ENCODE results near the gene CCDC88C.

The CCDC88C gene

GRCh38 chr14:91399868-91400640 is 17.6 kb downstream of the CCDC88C start:
- peak; percentile 91 for FAIRE-seq

GRCh38 chr14:91398707-91399106 is 18.9 kb downstream of the CCDC88C start:
- no peak for FAIRE-seq
- no peak for DNase-seq (ENCODE audit: insufficient read length, low spot score)

More at GRCh38 chr14:91399868-91400640, 17.6 kb downstream of the CCDC88C start:
- no peak for DNase-seq (ENCODE audit: insufficient read length, low spot score)

GRCh38 chr14:91397965-91398591 is 19.5 kb downstream of the CCDC88C start:
- FAIRE-seq (peak; percentile 51), DNase-seq (ENCODE audit: insufficient read length, low spot score) (no peak)

DNA sequence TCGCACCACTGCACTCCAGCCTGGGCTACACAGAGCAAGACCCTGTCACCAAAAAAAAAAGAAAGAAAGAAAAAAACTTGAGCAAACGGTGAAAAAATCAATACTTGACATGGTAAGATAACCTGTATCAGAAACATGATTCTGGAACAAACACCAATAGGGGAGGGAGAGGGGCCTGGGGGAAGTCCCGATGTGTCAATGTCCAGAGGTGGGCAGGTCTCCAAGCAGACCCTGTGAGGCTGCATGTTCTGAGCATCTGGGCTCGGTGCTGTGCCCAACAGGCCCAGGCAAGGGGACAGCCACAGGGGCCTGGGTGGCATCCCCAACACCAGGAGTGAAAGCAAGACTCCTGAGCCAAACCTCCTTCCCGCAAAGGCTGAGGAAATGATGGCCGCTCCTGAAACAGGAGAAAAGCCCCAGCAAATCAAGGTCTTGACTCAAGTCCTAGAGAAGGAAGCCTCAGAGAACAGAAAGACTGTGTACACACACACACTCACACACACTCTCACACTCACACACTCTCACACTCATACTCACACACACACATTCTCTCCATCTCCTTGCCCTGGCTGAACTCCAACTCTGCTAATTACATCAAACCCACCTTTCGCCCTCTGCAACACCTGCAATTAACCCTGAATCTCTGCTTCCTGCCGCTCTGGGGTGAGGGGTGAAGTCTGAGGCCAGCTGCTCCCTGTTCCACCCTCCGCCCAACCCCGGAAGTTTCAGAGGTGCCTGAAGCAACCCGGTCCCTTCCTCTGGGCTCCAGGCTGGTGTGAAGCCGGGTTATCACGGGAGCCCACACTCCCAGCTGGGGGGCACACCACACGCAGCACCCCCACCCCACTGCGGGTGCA is 20.4 kb downstream of the CCDC88C start:
- FAIRE-seq (peak; percentile 96), DNase-seq (ENCODE audit: insufficient read length, low spot score) (peak; percentile 84)

- DNase-seq (ENCODE audit: insufficient read length, low spot score): no peak
- FAIRE-seq: no peak
Observed at GRCh38 chr14:91396013-91396660, 21.5 kb downstream of the CCDC88C start.

- DNase-seq (ENCODE audit: insufficient read length, low spot score) (no peak), FAIRE-seq (no peak)
Observed at GRCh38 chr14:91395466-91395865, 22.2 kb downstream of the CCDC88C start.

DNA sequence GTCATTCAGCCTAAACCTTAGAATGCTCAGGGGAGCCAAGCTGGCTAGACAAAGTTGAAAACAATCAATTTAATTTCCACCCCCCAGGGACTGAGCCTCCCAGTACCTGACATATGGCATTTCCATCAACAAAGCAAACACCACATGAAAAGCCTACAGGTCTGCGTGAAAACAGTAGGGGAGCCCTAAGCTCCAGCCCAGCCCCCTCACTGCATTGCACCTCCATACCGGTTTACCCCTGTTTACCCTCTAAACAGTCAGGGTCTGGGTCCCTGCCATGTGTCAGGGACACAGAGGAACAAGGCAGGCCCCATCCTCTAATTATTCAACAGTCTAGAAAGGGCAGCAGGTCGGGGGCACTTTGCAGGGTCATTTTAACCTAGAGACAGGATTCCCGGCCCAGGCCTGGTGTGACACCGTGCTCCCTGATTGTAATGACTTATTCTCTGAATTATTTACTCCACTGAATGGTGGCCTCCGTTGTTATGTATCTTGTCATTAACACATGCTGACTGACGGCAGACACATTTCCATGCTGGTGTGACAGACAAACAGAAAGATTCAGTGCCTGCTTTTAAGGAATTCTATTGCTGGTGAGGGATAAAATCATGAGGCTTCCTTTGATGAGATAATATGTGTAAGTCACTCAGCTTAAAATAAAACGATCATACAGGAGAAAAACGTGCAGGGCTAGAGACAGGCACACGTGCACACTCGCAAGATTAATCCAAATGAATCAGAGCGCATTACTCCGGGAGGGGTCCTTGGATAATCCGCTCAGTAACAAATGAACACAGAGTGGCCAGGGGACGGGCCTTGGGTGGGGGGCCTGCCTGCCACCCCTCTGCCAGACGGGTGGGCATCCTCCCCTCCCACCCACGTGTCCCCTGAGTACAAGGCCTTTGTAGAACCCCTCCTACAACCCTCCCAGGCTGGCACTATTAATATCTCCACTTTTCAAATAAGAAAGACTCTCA is 23.2 kb downstream of the CCDC88C start:
- FAIRE-seq (no peak), DNase-seq (ENCODE audit: insufficient read length, low spot score) (no peak)

GRCh38 chr14:91392623-91393303 is 24.9 kb downstream of the CCDC88C start:
- DNase-seq (ENCODE audit: insufficient read length, low spot score) (no peak), FAIRE-seq (no peak)

- FAIRE-seq (no peak), DNase-seq (ENCODE audit: insufficient read length, low spot score) (no peak)
Observed at GRCh38 chr14:91390165-91390778, 27.3 kb downstream of the CCDC88C start.

- DNase-seq (ENCODE audit: insufficient read length, low spot score): no peak
- no peak for FAIRE-seq
Observed at GRCh38 chr14:91389150-91389549, 28.5 kb downstream of the CCDC88C start.

GRCh38 chr14:91388551-91388975 is 29.1 kb downstream of the CCDC88C start:
- peak; percentile 99 for FAIRE-seq

GRCh38 chr14:91387951-91388381 is 29.7 kb downstream of the CCDC88C start:
- DNase-seq (ENCODE audit: insufficient read length, low spot score): no peak
- no peak for FAIRE-seq

More at GRCh38 chr14:91388551-91388975, 29.1 kb downstream of the CCDC88C start:
- DNase-seq (ENCODE audit: insufficient read length, low spot score): no peak

GRCh38 chr14:91387169-91387835 is 30.3 kb downstream of the CCDC88C start:
- peak; percentile 64 for FAIRE-seq

DNA sequence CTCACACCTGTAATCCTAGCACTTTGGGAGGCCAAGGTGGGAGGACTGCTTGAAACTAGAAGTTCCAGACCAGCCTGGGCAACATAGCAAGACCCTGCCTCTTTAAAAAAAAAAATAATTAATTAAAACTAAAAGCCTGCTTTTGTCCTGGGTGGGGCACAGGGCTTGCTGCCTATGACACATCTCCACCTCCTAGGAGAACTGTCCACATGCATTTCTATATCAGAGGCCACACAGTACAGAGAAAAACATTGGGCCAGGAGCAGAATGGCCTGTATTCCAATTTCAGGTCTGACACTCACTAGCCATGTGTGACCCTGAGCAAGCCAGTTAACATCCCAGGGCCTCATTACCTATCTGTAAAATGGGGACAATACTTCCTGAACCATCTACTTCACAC is 31.9 kb downstream of the CCDC88C start:
- DNase-seq (ENCODE audit: insufficient read length, low spot score): no peak
- no peak for FAIRE-seq

More at GRCh38 chr14:91387169-91387835, 30.3 kb downstream of the CCDC88C start:
- DNase-seq (ENCODE audit: insufficient read length, low spot score): no peak

GRCh38 chr14:91385224-91385623 is 32.4 kb downstream of the CCDC88C start:
- DNase-seq (ENCODE audit: insufficient read length, low spot score): no peak
- FAIRE-seq: no peak

GRCh38 chr14:91383439-91383838 is 34.2 kb downstream of the CCDC88C start:
- FAIRE-seq: no peak
- no peak for DNase-seq (ENCODE audit: insufficient read length, low spot score)

- DNase-seq (ENCODE audit: insufficient read length, low spot score) (no peak), FAIRE-seq (peak; percentile 72)
Observed at GRCh38 chr14:91381801-91382670, 35.6 kb downstream of the CCDC88C start.

Data from GM19239 (cell line).